ENCODE measurements around the gene APOO.

APOO gene

DNA sequence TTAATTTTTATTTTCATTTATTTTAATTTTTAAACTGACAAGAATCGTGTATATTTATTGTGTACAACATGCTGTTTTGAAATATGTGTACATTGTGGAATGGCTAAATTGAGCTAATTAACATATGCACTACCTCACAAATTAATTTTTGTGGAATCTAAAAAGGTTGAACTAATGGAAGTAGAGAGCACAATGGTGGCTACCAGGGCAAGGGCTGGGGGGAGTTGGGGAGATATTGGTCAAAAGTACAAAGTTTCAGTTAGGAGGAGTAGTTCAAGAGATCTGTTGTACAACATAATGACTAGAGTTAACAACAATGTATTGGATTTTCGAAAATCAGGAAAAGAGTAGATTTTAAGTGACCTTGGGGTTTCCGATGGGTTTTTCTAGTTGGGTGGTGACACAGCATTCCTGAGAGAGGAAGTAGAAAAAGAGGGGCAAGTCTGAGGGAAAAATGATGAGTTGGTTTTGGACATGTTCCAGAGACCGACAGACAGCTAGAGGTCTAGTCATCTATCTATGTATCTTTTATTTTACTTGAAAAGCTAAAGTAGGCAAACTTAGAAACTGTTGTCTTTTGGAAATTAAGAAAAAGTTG lies 23.2 kb downstream of the APOO start:
- TF ChIP-seq, protein P1, sequence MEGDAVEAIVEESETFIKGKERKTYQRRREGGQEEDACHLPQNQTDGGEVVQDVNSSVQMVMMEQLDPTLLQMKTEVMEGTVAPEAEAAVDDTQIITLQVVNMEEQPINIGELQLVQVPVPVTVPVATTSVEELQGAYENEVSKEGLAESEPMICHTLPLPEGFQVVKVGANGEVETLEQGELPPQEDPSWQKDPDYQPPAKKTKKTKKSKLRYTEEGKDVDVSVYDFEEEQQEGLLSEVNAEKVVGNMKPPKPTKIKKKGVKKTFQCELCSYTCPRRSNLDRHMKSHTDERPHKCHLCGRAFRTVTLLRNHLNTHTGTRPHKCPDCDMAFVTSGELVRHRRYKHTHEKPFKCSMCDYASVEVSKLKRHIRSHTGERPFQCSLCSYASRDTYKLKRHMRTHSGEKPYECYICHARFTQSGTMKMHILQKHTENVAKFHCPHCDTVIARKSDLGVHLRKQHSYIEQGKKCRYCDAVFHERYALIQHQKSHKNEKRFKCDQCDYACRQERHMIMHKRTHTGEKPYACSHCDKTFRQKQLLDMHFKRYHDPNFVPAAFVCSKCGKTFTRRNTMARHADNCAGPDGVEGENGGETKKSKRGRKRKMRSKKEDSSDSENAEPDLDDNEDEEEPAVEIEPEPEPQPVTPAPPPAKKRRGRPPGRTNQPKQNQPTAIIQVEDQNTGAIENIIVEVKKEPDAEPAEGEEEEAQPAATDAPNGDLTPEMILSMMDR (IDR thresholded peaks at IDR 0.05): no peak
- H3K4me3 Mint-ChIP-seq: no peak overlapping the region
- H3K27me3 Mint-ChIP-seq (ENCODE audit: low read depth, poor library complexity): peaks cover 2% of the 10 kb centered on the region
- peaks cover 54% of the 10 kb centered on the region for H3K4me1 Mint-ChIP-seq
- peak overlapping the region; percentile 28 for H3K27ac Mint-ChIP-seq
- peaks cover 43% of the 10 kb centered on the region for H3K36me3 Mint-ChIP-seq (ENCODE audit: low read depth)
- H3K9me3 Mint-ChIP-seq: no peaks in the 10 kb centered on the region
- DNase-seq: no peak

GRCh38 chrX:23883737-23884354 lies 23.9 kb downstream of the APOO start:
- TF ChIP-seq, protein P1 (IDR thresholded peaks at IDR 0.05): no peak
- Mint-ChIP-seq H3K9me3 (no peaks in the 10 kb centered on the region), H3K4me1 (peaks cover 49% of the 10 kb centered on the region), H3K27ac (peak overlapping the region; percentile 9), H3K36me3 (ENCODE audit: low read depth) (peaks cover 46% of the 10 kb centered on the region), H3K4me3 (peak overlapping the region; percentile 33), H3K27me3 (ENCODE audit: low read depth, poor library complexity) (peaks cover 2% of the 10 kb centered on the region)
- DNase-seq: no peak

- Mint-ChIP-seq H3K4me3 (no peak overlapping the region), H3K27me3 (ENCODE audit: low read depth, poor library complexity) (peaks cover 2% of the 10 kb centered on the region), H3K27ac (peak overlapping the region; percentile 97), H3K4me1 (peaks cover 31% of the 10 kb centered on the region), H3K9me3 (no peaks in the 10 kb centered on the region), H3K36me3 (ENCODE audit: low read depth) (peaks cover 59% of the 10 kb centered on the region)
- DNase-seq: no peak
- TF ChIP-seq, protein P1 (IDR thresholded peaks at IDR 0.05): no peak
Observed at GRCh38 chrX:23879380-23880090, 28.2 kb downstream of the APOO start.

GRCh38 chrX:23871905-23872546 lies 35.7 kb downstream of the APOO start:
- Mint-ChIP-seq H3K4me3 (no peak overlapping the region), H3K27ac (no peak overlapping the region), H3K9me3 (no peaks in the 10 kb centered on the region), H3K36me3 (ENCODE audit: low read depth) (peaks cover 79% of the 10 kb centered on the region), H3K27me3 (ENCODE audit: low read depth, poor library complexity) (no peaks in the 10 kb centered on the region), H3K4me1 (peaks cover 11% of the 10 kb centered on the region)
- DNase-seq: no peak
- TF ChIP-seq, protein P1 (IDR thresholded peaks at IDR 0.05): no peak

DNA sequence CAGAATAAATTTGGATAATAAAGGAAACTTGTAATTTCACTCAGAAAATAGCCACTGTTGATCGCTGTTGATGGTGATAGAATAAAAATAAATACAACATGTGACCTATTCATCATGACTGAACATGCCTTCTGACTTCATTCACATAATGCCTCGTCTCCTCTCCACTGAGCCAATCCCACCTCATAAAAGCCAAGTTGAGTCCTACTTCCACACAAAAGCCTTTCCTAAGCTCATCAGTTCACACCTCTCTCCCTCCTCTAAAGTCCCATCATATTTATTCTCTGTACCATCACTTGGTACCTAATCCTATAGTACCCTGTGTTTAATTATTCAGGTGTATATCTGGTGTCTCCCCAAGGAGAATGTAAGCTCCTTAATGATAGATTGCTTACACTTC lies 37.7 kb downstream of the APOO start:
- peaks cover 8% of the 10 kb centered on the region for H3K9me3 Mint-ChIP-seq
- no peak overlapping the region for H3K27ac Mint-ChIP-seq
- no peaks in the 10 kb centered on the region for H3K27me3 Mint-ChIP-seq (ENCODE audit: low read depth, poor library complexity)
- H3K36me3 Mint-ChIP-seq (ENCODE audit: low read depth): peaks cover 84% of the 10 kb centered on the region
- peaks cover 22% of the 10 kb centered on the region for H3K4me1 Mint-ChIP-seq
- H3K4me3 Mint-ChIP-seq: no peak overlapping the region
- TF ChIP-seq, protein P1 (IDR thresholded peaks at IDR 0.05): no peak
- no peak for DNase-seq

Measured in nephron progenitor cell (in vitro differentiated cells).